Measurements from ENCODE around the gene LRRC18. TPM values are rescaled to one million over a fixed set of nuclear protein-coding genes. Genes with fewer than 3 reads are reported as not detected.

LRRC18 gene
- total and polyA plus RNA-seq, 8 donors, result 0.46 to 2.6 (median 0.72) TPM; not detected in 5

DNA sequence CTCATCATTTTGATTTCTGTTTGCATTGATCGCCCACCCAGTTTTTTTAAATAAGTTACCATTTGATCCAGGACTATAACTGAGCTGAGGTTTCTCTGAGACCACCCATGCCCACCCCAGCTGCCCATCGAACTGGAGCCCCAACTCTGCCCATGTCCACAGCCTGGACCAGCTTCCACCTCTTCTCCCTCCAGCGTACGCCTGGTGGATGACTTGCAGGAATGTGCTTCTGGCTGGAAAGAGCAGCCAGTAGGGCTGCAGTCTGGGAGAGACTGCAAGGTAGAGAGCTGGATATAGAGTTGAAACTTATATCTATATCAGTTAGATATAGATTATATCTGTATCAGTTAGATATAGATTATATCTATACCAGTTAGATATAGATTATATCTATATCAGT is 25.8 kb upstream of the LRRC18 start:
- H3K4me3 ChIP-seq, result no peak overlapping the region
- no peak overlapping the region for H3K27ac ChIP-seq
- no peaks in the 10 kb centered on the region for H3K36me3 ChIP-seq
- no peaks in the 10 kb centered on the region for H3K4me1 ChIP-seq
- TF ChIP-seq POLR2AphosphoS5 (IDR thresholded peaks at IDR 0.05), result no peak
- no peak for TF ChIP-seq CTCF (IDR thresholded peaks at IDR 0.05)
- no peak for TF ChIP-seq EP300 (IDR thresholded peaks at IDR 0.05)
- no peak for TF ChIP-seq POLR2A (IDR thresholded peaks at IDR 0.05)
- WGBS, 5 donors, result 90 to 96% (median 91%) methylated on average over 4 of the region's 4 CpGs
- H3K9me3 ChIP-seq, result no peaks in the 10 kb centered on the region
- DNase-seq, result no peak
- peaks cover 0 to 17% (median 0%) of the 10 kb centered on the region in 3 donors for H3K27me3 ChIP-seq
- intact Hi-C loops (cut with DNase I; ENCODE audit: low total_unique reads), result no loop called here

- Histone ChIP-seq H3K4me1 (no peaks in the 10 kb centered on the region), H3K27ac (no peak overlapping the region), H3K9me3 (no peaks in the 10 kb centered on the region), H3K27me3 (peaks cover 0 to 6% (median 0%) of the 10 kb centered on the region in 3 donors), H3K4me3 (no peak overlapping the region), H3K36me3 (peaks cover 0 to 5% (median 0%) of the 10 kb centered on the region in 4 donors)
- WGBS, 5 donors, result 60 to 100% (median 86%) methylated on average over 1 of the region's 1 CpG
- intact Hi-C loops (cut with DNase I; ENCODE audit: low total_unique reads), result no loop called here
- TF ChIP-seq EP300 (IDR thresholded peaks at IDR 0.05), result no peak
- TF ChIP-seq POLR2AphosphoS5 (IDR thresholded peaks at IDR 0.05), result no peak
- no peak for TF ChIP-seq CTCF (IDR thresholded peaks at IDR 0.05)
- no peak for TF ChIP-seq POLR2A (IDR thresholded peaks at IDR 0.05)
- no peak for DNase-seq
Measured at GRCh38 chr10:48964038-48964437, 24.4 kb upstream of the LRRC18 start.

- TF ChIP-seq EP300 (IDR thresholded peaks at IDR 0.05), result no peak
- TF ChIP-seq POLR2A (IDR thresholded peaks at IDR 0.05), result no peak
- TF ChIP-seq CTCF (IDR thresholded peaks at IDR 0.05), result no peak
- no peak for TF ChIP-seq POLR2AphosphoS5 (IDR thresholded peaks at IDR 0.05)
- Histone ChIP-seq H3K27ac (no peak overlapping the region), H3K36me3 (peaks cover 0 to 5% (median 0%) of the 10 kb centered on the region in 4 donors), H3K9me3 (no peaks in the 10 kb centered on the region), H3K27me3 (peaks cover 0 to 5% (median 0%) of the 10 kb centered on the region in 3 donors), H3K4me3 (no peak overlapping the region), H3K4me1 (no peaks in the 10 kb centered on the region)
- no peak for DNase-seq
- intact Hi-C loops (cut with DNase I; ENCODE audit: low total_unique reads), result no loop called here
- WGBS, 5 donors, result 61 to 93% (median 82%) methylated on average over 1 of the region's 1 CpG
Measured at GRCh38 chr10:48958598-48959190, 19.1 kb upstream of the LRRC18 start.

DNA sequence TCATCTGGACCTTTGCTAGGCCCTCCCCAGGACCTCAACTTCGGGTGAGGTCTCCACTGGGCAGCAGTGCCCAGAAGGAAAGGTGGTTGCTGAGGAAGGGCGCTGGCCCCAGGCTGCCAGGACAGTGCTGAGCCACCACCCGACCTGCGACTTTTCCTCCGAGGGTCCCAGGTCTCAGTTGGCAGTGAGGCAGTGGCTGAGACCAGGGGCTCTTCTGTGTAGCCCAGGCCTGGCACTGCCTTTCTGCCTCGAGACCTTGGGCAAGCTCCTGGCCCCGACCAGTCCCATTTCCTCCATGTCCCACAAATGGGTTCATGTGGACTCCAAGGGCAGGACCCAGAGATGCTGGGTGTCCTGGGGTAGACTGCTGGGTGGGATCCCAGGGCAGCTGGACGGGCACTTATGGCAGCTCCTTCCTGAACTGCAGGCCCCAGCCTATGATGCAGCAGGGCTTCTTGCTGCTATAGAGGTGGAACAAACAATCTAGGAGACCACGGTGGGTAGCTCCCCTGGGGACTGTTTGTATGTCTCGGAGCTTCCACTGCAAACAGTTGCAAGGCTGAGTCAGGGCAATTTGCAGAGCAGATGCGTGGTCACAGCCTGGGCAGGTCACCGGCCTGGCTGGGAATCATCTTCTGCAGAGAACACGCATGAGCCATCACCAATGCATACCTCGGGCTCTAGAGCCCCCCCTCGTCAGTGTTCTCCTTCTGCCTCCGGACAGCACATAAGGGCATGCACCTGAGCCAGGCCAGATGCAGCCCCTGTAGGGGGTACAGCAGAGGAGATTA is 17.9 kb upstream of the LRRC18 start:
- DNase-seq, result no peak
- TF ChIP-seq POLR2AphosphoS5 (IDR thresholded peaks at IDR 0.05), result no peak
- no peak for TF ChIP-seq POLR2A (IDR thresholded peaks at IDR 0.05)
- TF ChIP-seq CTCF (IDR thresholded peaks at IDR 0.05), result no peak
- no peak for TF ChIP-seq EP300 (IDR thresholded peaks at IDR 0.05)
- Histone ChIP-seq H3K27ac (no peak overlapping the region), H3K36me3 (peaks cover 0 to 5% (median 0%) of the 10 kb centered on the region in 4 donors), H3K4me1 (no peaks in the 10 kb centered on the region), H3K27me3 (peaks cover 0 to 5% (median 0%) of the 10 kb centered on the region in 3 donors), H3K4me3 (no peak overlapping the region), H3K9me3 (no peaks in the 10 kb centered on the region)
- intact Hi-C loops (cut with DNase I; ENCODE audit: low total_unique reads), result no loop called here
- 86 to 94% (median 92%) methylated on average over 9 to 16 of the region's 16 CpGs for WGBS, 5 donors
